Neural progenitor cell (in vitro differentiated cells): ENCODE measurements around the gene NAA15.

ENCODE experiments used
- CTCF ChIP-seq: fragments of 200-600 bp; sonication (generic); IDR thresholded peaks from 2 replicates; pipeline ENCODE4 v1.5.1; 2017; ENCODE audit warnings: antibody characterized with exemption, mild to moderate bottlenecking
- EZH2 ChIP-seq: fragments of 200-600 bp; sonication (generic); IDR thresholded peaks from 2 replicates; pipeline ENCODE4 v1.6.1; 2017; ENCODE audit warnings: antibody characterized with exemption, mild to moderate bottlenecking, moderate library complexity
- EZH2phosphoT487 ChIP-seq: fragments of 200-600 bp; sonication (generic); IDR thresholded peaks from 2 replicates; pipeline ENCODE4 v1.6.1; 2017; ENCODE audit warnings: antibody characterized with exemption

- TF ChIP-seq CTCF, result no peak
- TF ChIP-seq EZH2phosphoT487, result no peak
- TF ChIP-seq EZH2, result no peak
These were observed 11.4 kb downstream of the NAA15 start for GRCh38 chr4:139312552-139313332.
